T47D (cell line): ENCODE data around the gene F2RL2.

Source experiments
- DNase-seq, 2 experiments: peaks; one replicate each; pipeline versions ENCODE4 v3.0.0 to v3.0.0-alpha.2; 2011 to 2012; ENCODE audit warnings: low read depth in 1 of 2, low spot score in 1 of 2
- JUND ChIP-seq: IDR thresholded peaks from 2 replicates; pipeline ENCODE4 v1.6.1; 2012; ENCODE audit warnings: low read depth
- in situ Hi-C: cut with HindIII; loops from 2 replicates; pipeline ENCODE4 v1.10.0; 2016; ENCODE audit warnings: low sequenced_read_pairs, low pct_unique_long_range_greater_than_20kb

F2RL2 gene

GRCh38 chr5:76643371-76643770 is 20.2 kb upstream of the F2RL2 start:
- DNase-seq = no peak
- in situ Hi-C loops = no loop called here
- TF ChIP-seq JUND = no peak

GRCh38 chr5:76642390-76643040 is 19.3 kb upstream of the F2RL2 start:
- no peak for TF ChIP-seq JUND
- in situ Hi-C loops = no loop called here
- DNase-seq = no peak

GRCh38 chr5:76641514-76642120 is 18.4 kb upstream of the F2RL2 start:
- DNase-seq = peak; percentile 33 to 77
- in situ Hi-C loops = no loop called here
- no peak for TF ChIP-seq JUND

- no peak for TF ChIP-seq JUND
- in situ Hi-C loops = no loop called here
- no peak for DNase-seq
These were observed 15.3 kb upstream of the F2RL2 start for GRCh38 chr5:76638479-76638878.

- peak in 1 of 2 experiments; percentile 36 for DNase-seq
- TF ChIP-seq JUND = no peak
- in situ Hi-C loops = no loop called here
These were observed 14.3 kb upstream of the F2RL2 start for GRCh38 chr5:76637490-76637889.

- DNase-seq = no peak
- TF ChIP-seq JUND = no peak
- in situ Hi-C loops = no loop called here
These were observed 11.5 kb upstream of the F2RL2 start for GRCh38 chr5:76634661-76635060.

- DNase-seq = no peak
- TF ChIP-seq JUND = no peak
- in situ Hi-C loops = no loop called here
These were observed 3.5 kb upstream of the F2RL2 start for GRCh38 chr5:76626738-76627137.

- no peak for TF ChIP-seq JUND
- no peak for DNase-seq
- in situ Hi-C loops = no loop called here
These were observed 2.0 kb upstream of the F2RL2 start for GRCh38 chr5:76625087-76625815.

GRCh38 chr5:76622076-76622475 is 1.1 kb downstream of the F2RL2 start:
- TF ChIP-seq JUND = no peak
- no peak for DNase-seq

GRCh38 chr5:76620166-76620565 is 3.0 kb downstream of the F2RL2 start:
- in situ Hi-C loops = no loop called here
- DNase-seq = no peak
- no peak for TF ChIP-seq JUND

More at GRCh38 chr5:76622076-76622475, 1.1 kb downstream of the F2RL2 start:
- in situ Hi-C loops = no loop called here

- TF ChIP-seq JUND = no peak
- in situ Hi-C loops = no loop called here
- DNase-seq = no peak
These were observed 5.5 kb downstream of the F2RL2 start for GRCh38 chr5:76617675-76618074.

- no peak for DNase-seq
- TF ChIP-seq JUND = no peak
- in situ Hi-C loops = no loop called here
These were observed 6.0 kb downstream of the F2RL2 start for GRCh38 chr5:76617229-76617628.

GRCh38 chr5:76616206-76616605 is 7.0 kb downstream of the F2RL2 start:
- TF ChIP-seq JUND = no peak
- no peak for DNase-seq
- in situ Hi-C loops = no loop called here
